Inflammatory macrophage treated with lipopolysaccharide for 4 hours (primary cell): ENCODE measurements around the gene PTPRQ.
A peak's percentile ranks its signal among the peaks of the same experiment; 100 is the strongest.

Experiments
- DNase-seq: peaks from one replicate; pipeline ENCODE4 v3.0.0-alpha.2; 2020

The PTPRQ gene

GRCh38 chr12:80707126-80707829 lies 263.2 kb downstream of the PTPRQ start, which contains the start of gene MYF6:
Gene MYF6 (plus strand): TSS chr12:80707634. CDS start chr12:80707720, 86 bp downstream.
- DNase-seq = no peak

GRCh38 chr12:80707830-80708258 lies 263.8 kb downstream of the PTPRQ start:
- DNase-seq = no peak

GRCh38 chr12:80708259-80708974 lies 264.4 kb downstream of the PTPRQ start:
- no peak for DNase-seq

GRCh38 chr12:80708975-80709328 lies 264.9 kb downstream of the PTPRQ start:
- DNase-seq = no peak

- DNase-seq = no peak
Measured at GRCh38 chr12:80709811-80710726, 266.0 kb downstream of the PTPRQ start.

GRCh38 chr12:80710727-80711449 lies 266.9 kb downstream of the PTPRQ start:
- DNase-seq = no peak

GRCh38 chr12:80711866-80712265 lies 267.8 kb downstream of the PTPRQ start:
- no peak for DNase-seq

- no peak for DNase-seq
Measured at GRCh38 chr12:80712866-80713265, 268.8 kb downstream of the PTPRQ start.

- no peak for DNase-seq
Measured at GRCh38 chr12:80713419-80713818, 269.4 kb downstream of the PTPRQ start.

GRCh38 chr12:80714055-80714454 lies 270.0 kb downstream of the PTPRQ start:
- no peak for DNase-seq

GRCh38 chr12:80714846-80715245 lies 270.8 kb downstream of the PTPRQ start:
- no peak for DNase-seq

- no peak for DNase-seq
Measured at GRCh38 chr12:80715713-80716249, 271.7 kb downstream of the PTPRQ start.

GRCh38 chr12:80716696-80717469 lies 272.8 kb downstream of the PTPRQ start, which contains the start of gene MYF5:
Gene MYF5 (plus strand): TSS chr12:80716912. CDS start chr12:80717064, 152 bp downstream.
- DNase-seq = no peak

- no peak for DNase-seq
Measured at GRCh38 chr12:80717856-80718255, 273.8 kb downstream of the PTPRQ start.

GRCh38 chr12:80720516-80720915 lies 276.5 kb downstream of the PTPRQ start:
- no peak for DNase-seq

GRCh38 chr12:80721326-80721725 lies 277.3 kb downstream of the PTPRQ start:
- peak; percentile 1 for DNase-seq
